ENCODE results near the gene PLAAT1. TPM values are rescaled to one million over a fixed set of nuclear protein-coding genes. Genes with fewer than 3 reads are reported as not detected.

PLAAT1 gene
- polyA plus RNA-seq, 1 donor from 2014 or later, result 10.7 TPM

DNA sequence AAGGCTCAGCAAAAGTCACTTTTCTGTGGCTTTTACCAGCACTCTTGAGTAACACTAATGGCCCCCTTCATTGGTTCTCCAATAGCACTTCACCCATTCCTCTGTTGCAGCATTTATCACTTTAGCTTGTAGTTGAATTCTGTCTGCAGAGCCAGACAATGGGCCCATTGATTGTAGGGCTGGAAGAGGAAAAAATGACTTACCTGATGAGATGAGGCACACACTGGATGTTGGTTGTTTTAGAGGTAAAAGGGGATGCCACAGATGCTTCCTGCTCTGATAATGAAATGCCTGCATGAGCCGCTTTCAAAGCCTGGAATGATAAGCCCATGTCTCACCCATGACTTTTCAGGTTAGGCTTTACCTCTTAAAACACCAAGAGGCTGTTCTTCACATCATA lies 64.3 kb downstream of the PLAAT1 start:
- Histone ChIP-seq H3K27ac (ENCODE audit: low read length) (no peak overlapping the region), H3K9ac (ENCODE audit: low read length) (no peak overlapping the region), H3K27me3 (ENCODE audit: insufficient read depth, low read depth, low read length) (no peaks in the 10 kb centered on the region), H3K79me2 (replicated peaks; ENCODE audit: insufficient read depth, low read length) (no peaks in the 10 kb centered on the region), H3K9me2 (ENCODE audit: insufficient read depth, low read length) (no peaks in the 10 kb centered on the region), H4K20me1 (ENCODE audit: insufficient read depth) (no peaks in the 10 kb centered on the region), H3K4me2 (ENCODE audit: low read length) (no peak overlapping the region), H3F3A (ENCODE audit: insufficient read depth, low read length, poor library complexity, severe bottlenecking) (no peaks in the 10 kb centered on the region), H3K36me3 (ENCODE audit: insufficient read depth, low read length) (no peaks in the 10 kb centered on the region), H3K9me3 (ENCODE audit: low read length) (no peaks in the 10 kb centered on the region), H2AFZ (ENCODE audit: low read depth, low read length) (no peak overlapping the region), H3K4me3 (ENCODE audit: low read length) (no peak overlapping the region)
- TF ChIP-seq MXI1 (conservative IDR thresholded peaks at IDR 0.05; ENCODE audit: poor library complexity, severe bottlenecking), result no peak
- TF ChIP-seq SMC3 (conservative IDR thresholded peaks at IDR 0.05; ENCODE audit: poor library complexity), result no peak
- no peak for TF ChIP-seq RAD21 (conservative IDR thresholded peaks at IDR 0.05)
- TF ChIP-seq EP300 (conservative IDR thresholded peaks at IDR 0.05; ENCODE audit: poor library complexity, severe bottlenecking), result no peak
- TF ChIP-seq TAF1 (IDR thresholded peaks at IDR 0.05; ENCODE audit: low read depth), result no peak
- no peak for TF ChIP-seq EZH2 (IDR thresholded peaks at IDR 0.05; ENCODE audit: borderline replicate concordance, insufficient read depth, low read length, poor library complexity, severe bottlenecking)
- TF ChIP-seq, protein P1, sequence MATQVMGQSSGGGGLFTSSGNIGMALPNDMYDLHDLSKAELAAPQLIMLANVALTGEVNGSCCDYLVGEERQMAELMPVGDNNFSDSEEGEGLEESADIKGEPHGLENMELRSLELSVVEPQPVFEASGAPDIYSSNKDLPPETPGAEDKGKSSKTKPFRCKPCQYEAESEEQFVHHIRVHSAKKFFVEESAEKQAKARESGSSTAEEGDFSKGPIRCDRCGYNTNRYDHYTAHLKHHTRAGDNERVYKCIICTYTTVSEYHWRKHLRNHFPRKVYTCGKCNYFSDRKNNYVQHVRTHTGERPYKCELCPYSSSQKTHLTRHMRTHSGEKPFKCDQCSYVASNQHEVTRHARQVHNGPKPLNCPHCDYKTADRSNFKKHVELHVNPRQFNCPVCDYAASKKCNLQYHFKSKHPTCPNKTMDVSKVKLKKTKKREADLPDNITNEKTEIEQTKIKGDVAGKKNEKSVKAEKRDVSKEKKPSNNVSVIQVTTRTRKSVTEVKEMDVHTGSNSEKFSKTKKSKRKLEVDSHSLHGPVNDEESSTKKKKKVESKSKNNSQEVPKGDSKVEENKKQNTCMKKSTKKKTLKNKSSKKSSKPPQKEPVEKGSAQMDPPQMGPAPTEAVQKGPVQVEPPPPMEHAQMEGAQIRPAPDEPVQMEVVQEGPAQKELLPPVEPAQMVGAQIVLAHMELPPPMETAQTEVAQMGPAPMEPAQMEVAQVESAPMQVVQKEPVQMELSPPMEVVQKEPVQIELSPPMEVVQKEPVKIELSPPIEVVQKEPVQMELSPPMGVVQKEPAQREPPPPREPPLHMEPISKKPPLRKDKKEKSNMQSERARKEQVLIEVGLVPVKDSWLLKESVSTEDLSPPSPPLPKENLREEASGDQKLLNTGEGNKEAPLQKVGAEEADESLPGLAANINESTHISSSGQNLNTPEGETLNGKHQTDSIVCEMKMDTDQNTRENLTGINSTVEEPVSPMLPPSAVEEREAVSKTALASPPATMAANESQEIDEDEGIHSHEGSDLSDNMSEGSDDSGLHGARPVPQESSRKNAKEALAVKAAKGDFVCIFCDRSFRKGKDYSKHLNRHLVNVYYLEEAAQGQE (IDR thresholded peaks at IDR 0.05; ENCODE audit: borderline replicate concordance), result no peak
- TF ChIP-seq, protein P2, sequence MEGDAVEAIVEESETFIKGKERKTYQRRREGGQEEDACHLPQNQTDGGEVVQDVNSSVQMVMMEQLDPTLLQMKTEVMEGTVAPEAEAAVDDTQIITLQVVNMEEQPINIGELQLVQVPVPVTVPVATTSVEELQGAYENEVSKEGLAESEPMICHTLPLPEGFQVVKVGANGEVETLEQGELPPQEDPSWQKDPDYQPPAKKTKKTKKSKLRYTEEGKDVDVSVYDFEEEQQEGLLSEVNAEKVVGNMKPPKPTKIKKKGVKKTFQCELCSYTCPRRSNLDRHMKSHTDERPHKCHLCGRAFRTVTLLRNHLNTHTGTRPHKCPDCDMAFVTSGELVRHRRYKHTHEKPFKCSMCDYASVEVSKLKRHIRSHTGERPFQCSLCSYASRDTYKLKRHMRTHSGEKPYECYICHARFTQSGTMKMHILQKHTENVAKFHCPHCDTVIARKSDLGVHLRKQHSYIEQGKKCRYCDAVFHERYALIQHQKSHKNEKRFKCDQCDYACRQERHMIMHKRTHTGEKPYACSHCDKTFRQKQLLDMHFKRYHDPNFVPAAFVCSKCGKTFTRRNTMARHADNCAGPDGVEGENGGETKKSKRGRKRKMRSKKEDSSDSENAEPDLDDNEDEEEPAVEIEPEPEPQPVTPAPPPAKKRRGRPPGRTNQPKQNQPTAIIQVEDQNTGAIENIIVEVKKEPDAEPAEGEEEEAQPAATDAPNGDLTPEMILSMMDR (IDR thresholded peaks at IDR 0.05; ENCODE audit: poor library complexity, severe bottlenecking), result no peak
- TF ChIP-seq POLR2AphosphoS5 (IDR thresholded peaks at IDR 0.05), result no peak

DNA sequence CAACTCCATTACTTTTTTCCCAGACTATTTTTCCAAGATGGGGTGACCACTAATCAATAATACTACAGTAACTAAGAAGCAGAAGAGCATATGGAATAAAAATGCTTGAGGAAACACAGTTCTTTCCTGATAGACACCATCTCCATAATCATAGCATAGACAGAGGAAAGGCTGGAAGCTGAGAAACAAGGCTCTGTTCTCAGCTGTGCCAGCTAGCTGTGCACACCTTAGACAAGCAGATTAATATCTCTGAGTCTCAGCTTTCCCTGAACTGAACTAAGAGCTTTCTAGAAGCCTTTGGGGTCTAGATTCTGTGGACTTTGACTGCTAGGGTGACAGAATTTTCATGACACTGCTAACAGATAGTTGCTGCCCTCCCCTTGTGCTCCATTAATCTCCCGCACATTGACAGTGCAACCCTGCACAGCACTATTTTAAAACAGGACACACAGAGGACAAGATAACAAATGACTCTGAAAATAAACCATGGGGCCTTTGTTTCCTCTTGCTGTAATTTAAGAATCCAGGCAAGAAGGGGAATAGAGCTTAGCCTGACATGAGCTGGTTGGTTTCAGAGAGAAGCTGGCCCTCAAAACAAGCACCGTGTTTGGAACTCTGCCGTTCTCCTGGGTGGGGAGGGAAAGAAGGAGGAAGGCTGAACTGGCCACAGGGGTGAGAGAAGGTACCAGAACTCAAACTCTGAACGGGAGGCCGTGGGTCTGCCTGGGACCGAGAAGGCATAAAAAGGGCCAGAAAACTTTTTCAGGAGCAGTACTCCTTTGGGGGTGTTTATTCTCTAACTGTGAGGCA lies 70.1 kb downstream of the PLAAT1 start:
- H3K9ac ChIP-seq (ENCODE audit: low read length), result no peak overlapping the region
- peaks cover 3% of the 10 kb centered on the region for H3F3A ChIP-seq (ENCODE audit: insufficient read depth, low read length, poor library complexity, severe bottlenecking)
- no peaks in the 10 kb centered on the region for H3K27me3 ChIP-seq (ENCODE audit: insufficient read depth, low read depth, low read length)
- no peak overlapping the region for H3K4me3 ChIP-seq (ENCODE audit: low read length)
- H3K79me2 ChIP-seq (replicated peaks; ENCODE audit: insufficient read depth, low read length), result no peaks in the 10 kb centered on the region
- H3K4me2 ChIP-seq (ENCODE audit: low read length), result no peak overlapping the region
- H3K36me3 ChIP-seq (ENCODE audit: insufficient read depth, low read length), result no peaks in the 10 kb centered on the region
- no peaks in the 10 kb centered on the region for H4K20me1 ChIP-seq (ENCODE audit: insufficient read depth)
- no peak overlapping the region for H3K27ac ChIP-seq (ENCODE audit: low read length)
- H2AFZ ChIP-seq (ENCODE audit: low read depth, low read length), result no peak overlapping the region
- no peak for TF ChIP-seq MXI1 (conservative IDR thresholded peaks at IDR 0.05; ENCODE audit: poor library complexity, severe bottlenecking)
- no peak for TF ChIP-seq TAF1 (IDR thresholded peaks at IDR 0.05; ENCODE audit: low read depth)
- TF ChIP-seq SMC3 (conservative IDR thresholded peaks at IDR 0.05; ENCODE audit: poor library complexity), result no peak
- no peak for TF ChIP-seq POLR2AphosphoS5 (IDR thresholded peaks at IDR 0.05)
- no peak for TF ChIP-seq RAD21 (conservative IDR thresholded peaks at IDR 0.05)
- no peak for TF ChIP-seq EP300 (conservative IDR thresholded peaks at IDR 0.05; ENCODE audit: poor library complexity, severe bottlenecking)
- TF ChIP-seq, protein P2 (IDR thresholded peaks at IDR 0.05; ENCODE audit: poor library complexity, severe bottlenecking), result no peak
- TF ChIP-seq, protein P1 (IDR thresholded peaks at IDR 0.05; ENCODE audit: borderline replicate concordance), result no peak
- no peak for TF ChIP-seq EZH2 (IDR thresholded peaks at IDR 0.05; ENCODE audit: borderline replicate concordance, insufficient read depth, low read length, poor library complexity, severe bottlenecking)
- no peaks in the 10 kb centered on the region for H3K9me3 ChIP-seq (ENCODE audit: low read length)
- H3K9me2 ChIP-seq (ENCODE audit: insufficient read depth, low read length), result no peaks in the 10 kb centered on the region
